Limb (tissue), 2 donors: ENCODE results near the gene TOMM5.

Experiments used
- DNase-seq, 2 donors: peaks; one replicate each; pipeline ENCODE4 v3.0.0-alpha.2; 2016; ENCODE audit errors: extremely low spot score in 2 of 2

TOMM5 gene

GRCh38 chr9:37563806-37564513, 28.4 kb downstream of the TOMM5 start:
- DNase-seq = no peak

- DNase-seq = no peak
Observed at GRCh38 chr9:37562826-37563225, 29.6 kb downstream of the TOMM5 start.

GRCh38 chr9:37561682-37562081, 30.7 kb downstream of the TOMM5 start:
- DNase-seq = no peak

- no peak for DNase-seq
Observed at GRCh38 chr9:37559855-37560592, 32.4 kb downstream of the TOMM5 start.

- no peak for DNase-seq
Observed at GRCh38 chr9:37559125-37559524, 33.3 kb downstream of the TOMM5 start.

- DNase-seq = no peak
Observed at GRCh38 chr9:37555786-37556185, 36.6 kb downstream of the TOMM5 start.

- no peak for DNase-seq
Observed at GRCh38 chr9:37554318-37554717, 38.1 kb downstream of the TOMM5 start.

- DNase-seq = no peak
Observed at GRCh38 chr9:37551888-37552287, 40.5 kb downstream of the TOMM5 start.

GRCh38 chr9:37551468-37551867, 40.9 kb downstream of the TOMM5 start:
- DNase-seq = no peak

GRCh38 chr9:37550781-37551180, 41.6 kb downstream of the TOMM5 start:
- DNase-seq = no peak

- DNase-seq = no peak
Observed at GRCh38 chr9:37549527-37549926, 42.9 kb downstream of the TOMM5 start.

GRCh38 chr9:37547328-37547878, 45.0 kb downstream of the TOMM5 start:
- DNase-seq = no peak

- DNase-seq = no peak
Observed at GRCh38 chr9:37543468-37543867, 48.9 kb downstream of the TOMM5 start.

GRCh38 chr9:37542895-37543294, 49.5 kb downstream of the TOMM5 start:
- no peak for DNase-seq

- no peak for DNase-seq
Observed at GRCh38 chr9:37542488-37542887, 49.9 kb downstream of the TOMM5 start.

GRCh38 chr9:37541465-37541864, 50.9 kb downstream of the TOMM5 start:
- no peak for DNase-seq

- DNase-seq = no peak
Observed at GRCh38 chr9:37540634-37541033, 51.8 kb downstream of the TOMM5 start.

- no peak for DNase-seq
Observed at GRCh38 chr9:37539634-37540033, 52.8 kb downstream of the TOMM5 start.
